HG02870 (cell line): ENCODE results near the gene GUCY2F.

ENCODE experiments used
- ATAC-seq: cut with Tn5 transposase; IDR thresholded peaks from one replicate; pipeline ENCODE4 v1.9.1; 2021; ENCODE audit warnings: mild to moderate bottlenecking, moderate library complexity; ENCODE audit not compliant: unreplicated experiment

The GUCY2F gene

DNA sequence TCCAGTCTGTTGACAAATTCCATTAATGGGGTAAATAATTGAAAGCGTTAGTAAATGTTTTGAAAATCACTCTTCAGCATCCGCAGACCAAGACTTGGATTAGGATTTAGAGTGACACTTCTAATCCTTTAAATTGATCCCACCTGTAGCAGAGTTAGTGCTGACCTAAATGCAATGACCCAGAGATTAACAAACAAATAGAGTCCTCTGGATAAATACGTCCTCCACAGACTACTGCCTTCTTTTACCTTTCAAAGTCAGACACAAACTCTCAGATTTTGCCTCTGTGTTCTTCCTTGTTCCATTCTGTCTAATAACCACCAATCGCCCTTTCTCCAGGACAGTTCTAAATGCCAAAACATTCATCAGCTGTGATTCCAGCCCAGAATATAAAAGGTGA is at the start of gene GUCY2F:
GUCY2F (minus strand) TSS at position 101 of the 400 bp plus-strand sequence. CDS start 6,150 bp downstream, outside the sequence.
- no peak for ATAC-seq

DNA sequence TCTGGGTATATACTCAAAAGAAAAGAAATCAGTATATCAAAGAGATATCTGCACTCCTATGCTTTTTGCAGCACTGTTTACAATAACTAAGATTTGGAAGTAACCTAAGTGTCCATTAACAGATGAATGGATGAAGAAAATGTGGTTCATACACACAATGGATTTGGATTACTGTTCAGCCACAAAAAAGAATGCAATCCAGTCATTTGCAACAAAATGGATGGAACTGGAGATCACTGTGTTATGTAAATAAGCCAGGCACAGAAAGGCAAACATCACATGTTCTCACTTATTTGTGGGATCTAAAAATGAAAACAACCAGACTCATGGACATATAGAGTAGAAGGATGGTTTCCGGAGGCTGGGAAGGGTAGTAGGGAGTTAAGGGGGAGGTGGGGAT is 37.1 kb upstream of the GUCY2F start:
- no peak for ATAC-seq

DNA sequence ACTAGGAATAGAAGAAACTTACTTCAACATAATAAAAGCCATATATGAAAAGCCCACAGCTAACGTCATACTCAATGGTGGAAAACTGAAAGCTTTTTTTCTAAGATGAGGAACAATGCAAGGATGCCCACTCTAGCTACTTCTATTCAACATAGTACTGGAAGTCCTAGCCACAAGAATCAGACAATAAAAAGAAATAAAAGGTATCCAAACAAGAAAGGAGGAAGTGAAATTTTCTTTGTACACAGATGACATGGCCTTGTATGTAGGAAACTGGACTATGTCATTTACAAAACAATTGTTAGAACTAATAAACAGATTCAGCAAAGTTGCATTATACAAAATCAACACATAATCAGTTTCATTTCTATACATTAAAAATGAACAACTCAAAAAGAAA is 29.2 kb upstream of the GUCY2F start:
- no peak for ATAC-seq

DNA sequence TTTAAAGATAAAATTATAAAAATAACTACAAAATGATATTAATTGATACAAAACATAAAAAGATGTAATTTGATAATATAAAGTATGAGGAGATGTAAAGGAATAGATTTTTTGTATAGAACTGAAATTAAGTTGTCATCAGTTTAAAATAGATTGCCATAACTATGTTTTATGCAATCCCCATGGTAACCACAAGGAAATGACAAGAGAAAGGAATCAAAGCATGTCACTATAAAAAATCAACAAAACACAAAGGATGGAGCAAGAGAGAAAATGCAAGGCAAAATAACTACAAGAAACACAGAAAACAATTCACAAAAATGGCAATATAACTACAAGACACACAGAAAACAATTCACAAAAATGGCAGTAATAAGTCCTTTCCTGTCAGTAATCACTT is 27.0 kb upstream of the GUCY2F start:
- ATAC-seq, result no peak

DNA sequence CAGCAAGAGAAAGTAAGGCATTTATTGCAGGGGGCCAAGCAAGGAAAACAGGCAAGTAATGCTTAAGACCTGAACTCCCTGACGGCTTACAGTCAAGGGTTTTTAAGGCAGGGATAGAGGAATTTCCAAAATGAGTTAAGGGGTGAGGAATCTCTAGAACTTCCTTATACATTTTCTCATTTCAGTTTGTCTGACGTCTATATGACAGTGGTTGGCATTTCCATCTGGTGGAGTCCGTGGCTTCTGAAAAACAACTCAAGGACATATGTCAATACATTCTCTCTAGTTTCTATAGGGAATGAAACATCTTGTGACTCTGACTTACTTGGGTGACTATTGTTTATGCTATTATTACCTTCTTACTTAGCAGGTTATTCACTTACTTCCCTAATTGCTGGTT is 19.3 kb upstream of the GUCY2F start:
- no peak for ATAC-seq

DNA sequence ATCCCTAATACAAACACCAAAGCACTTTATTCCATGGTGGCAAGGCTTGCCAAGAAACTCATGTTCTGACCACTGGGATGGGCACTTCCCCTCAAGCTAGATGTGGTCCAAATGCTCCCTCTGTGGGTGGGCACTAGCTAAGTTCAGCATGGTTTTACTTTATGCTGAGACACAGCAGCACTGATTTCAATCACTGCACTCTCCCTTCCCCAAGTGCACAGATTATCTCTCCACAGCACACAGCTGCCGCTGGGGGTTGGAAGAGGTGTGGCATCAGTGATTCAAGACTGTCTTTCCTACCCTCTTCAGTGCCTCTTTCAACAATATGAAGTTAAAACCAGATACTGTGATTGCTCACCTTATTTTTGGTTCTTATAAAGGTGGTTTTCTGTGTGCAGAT is 16.5 kb upstream of the GUCY2F start:
- ATAC-seq, result no peak

DNA sequence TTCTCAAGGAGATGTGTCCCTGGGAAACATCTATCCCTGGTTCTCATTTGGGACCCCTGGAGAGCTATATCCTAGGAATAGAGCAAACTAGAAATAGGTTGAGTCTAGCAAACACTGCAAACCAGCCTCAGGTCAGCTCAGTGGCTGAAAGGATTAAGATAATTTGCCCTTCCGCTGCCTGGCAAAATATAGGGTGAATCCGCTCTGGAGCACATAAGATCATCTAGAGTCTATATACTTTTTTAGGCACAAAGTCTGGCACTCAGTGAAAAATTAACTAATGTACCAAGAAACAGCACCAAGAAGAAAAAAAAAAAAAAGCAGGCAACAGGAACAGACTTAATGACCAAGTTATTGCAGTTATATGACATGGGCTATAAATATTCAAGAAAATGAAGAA is 7.3 kb upstream of the GUCY2F start:
- ATAC-seq, result no peak

DNA sequence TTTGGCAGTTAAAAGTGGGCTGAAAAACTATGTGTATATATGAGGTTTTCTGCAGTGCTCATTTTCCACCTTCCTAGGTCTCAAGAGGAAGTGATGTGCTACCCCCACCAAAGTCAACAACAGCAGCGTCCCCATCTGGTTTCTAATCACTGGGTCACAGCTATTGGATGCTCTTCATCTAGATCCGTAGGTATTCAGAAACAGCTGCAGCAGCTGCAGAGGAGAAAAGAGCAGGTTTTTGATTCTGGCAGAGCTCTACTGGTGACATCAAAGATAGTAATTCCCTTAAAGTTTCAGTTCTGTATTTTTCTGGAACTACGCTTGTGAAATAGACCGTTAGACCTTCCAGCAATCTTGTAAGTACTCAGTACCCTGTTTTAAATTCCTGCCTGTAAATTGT is 5.8 kb upstream of the GUCY2F start:
- ATAC-seq, result no peak

DNA sequence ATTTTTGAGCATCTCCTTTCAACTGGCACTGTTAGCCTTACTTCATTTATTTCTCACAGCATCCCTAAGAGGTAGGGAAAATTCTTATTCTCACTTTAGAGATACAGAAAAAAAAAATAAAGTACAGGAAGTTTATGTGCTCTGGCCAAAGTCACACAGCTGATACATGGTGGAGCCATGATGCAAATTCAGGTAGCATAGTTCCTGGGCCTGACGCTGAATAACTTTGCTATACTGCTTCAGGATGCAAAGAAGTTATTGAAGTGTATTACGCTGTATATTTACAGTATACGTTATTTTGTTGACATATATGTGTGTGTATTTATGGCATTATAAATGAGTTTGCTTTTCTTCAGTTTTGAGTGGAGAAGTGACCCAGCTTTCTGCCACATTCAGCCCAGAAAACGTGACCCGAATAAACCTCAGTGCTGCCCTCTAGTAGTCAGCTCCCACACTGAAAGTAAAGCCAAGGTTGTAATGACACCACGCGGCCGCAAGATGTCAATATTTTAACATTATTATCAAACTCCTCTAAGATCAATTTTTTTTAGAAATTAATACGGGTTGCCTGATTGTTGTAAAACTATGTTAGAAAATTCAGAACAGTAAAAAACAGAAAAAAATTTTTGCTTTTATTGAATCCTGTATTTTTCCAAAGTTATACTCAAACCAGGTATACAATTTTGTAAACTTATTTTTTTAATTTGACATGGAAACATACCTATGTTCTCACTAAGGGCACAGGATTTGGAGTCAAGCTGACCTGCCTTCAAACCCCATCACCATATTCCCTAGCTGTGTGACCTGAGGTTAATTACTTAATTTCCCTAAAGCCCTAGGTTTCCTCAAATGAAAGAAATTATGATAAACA is 3.8 kb upstream of the GUCY2F start:
- peak; percentile 78 for ATAC-seq

DNA sequence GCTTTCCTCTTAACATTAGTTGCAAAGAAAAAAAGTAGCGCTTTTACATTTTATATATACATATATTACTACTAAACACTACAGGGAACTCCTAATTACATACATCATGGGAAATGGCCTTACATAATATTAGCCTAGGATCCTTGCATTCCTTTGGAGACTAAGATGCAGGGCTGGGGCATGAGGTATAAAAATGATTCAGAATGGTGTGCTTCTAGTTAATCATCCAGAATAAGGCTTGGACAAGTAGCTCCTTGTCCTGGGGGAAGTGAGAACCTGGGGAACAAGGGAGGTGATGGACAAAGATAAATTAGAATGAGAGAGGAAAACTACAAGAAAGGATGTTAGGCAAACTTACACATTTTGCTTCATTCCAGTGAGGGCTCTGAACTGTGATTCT is 3.0 kb upstream of the GUCY2F start:
- ATAC-seq, result no peak

DNA sequence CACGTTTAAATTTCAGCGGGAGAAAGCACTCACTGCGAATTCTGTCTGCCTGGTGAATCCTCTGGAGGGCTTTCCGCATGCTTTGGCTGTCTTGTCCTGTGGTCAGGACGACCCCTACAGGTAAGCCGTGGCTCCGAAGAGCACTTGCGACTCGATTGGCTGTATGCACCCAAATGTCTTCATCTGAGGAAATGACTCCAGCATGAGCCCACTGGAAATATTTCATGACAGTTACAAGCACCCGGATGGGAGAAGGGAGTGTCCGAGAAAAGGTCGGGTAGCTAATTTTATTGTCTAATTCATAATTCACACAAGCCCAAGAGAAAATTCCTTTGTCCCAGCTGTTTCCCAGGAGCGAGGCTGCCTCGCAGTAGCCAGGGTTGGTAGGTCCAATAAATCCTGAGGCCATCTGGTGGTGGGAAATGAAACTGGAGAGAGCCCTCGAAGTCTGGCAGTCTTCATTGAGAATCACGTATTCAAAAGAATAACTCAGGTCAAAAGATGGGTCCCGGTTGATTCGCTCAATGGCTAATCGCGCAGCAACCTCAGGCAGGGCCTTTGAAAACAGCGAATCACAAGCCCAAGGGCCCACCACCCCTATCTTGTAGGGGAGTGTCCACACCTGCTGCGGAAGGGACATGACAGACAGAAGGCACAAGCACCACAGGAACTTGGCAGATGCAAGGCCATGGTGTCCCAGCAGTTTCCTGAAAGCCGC is 6.6 kb downstream of the GUCY2F start:
- no peak for ATAC-seq

DNA sequence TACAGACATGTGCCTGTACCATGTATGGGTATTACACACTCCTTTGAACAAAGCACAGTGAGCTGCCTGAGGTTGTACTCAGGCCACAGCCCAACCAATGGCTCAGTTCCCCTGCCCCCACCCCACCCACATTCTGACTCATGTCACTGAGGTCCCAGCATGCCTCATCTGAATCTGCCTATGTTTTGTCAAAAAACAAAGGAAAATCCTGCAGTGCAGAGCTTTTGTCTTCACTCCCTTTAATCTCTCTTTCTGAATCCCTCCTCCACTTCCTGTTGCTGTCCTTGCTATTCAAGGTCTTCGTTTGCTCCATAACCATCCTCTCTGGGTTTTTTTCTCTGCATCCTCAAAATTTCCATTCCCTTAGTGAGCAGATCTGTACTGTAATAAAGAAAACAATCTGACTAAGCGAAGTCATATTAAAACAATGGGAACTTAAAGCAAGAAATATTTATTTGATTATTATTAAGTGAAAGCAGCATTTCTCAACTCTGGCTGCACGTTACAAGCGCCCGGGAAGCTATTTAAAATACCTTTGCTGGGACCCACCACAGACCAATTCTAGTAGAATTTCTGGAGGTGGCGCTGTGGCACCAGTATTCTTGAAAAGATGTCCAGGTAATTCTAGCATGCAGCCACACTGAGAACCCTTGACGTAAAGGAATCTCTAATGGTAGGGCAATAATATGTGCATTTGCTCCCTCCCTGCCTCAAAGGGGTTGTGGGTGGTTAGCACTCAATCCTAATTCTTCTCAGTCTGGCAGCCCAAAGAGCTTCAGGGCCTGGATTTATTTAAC is 8.7 kb downstream of the GUCY2F start:
- ATAC-seq, result no peak

DNA sequence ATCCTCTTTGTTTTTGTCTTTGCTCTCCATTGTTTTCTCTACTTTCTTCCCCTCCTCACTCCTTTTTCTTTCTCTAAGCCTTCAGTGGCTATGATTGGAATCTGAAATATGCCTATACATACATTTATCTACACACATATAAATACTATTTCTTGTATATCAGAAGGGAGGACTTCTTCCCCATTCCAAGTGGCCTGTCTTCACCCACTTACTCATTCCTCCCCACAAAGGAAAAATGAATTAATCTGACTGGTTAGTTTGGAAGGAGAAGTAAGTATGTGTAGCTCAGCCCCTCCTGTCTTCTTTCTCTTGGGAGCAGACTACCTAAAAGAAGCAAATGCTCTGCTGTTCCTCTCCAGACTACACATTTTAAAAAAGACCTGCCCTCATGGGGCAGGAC is 17.7 kb downstream of the GUCY2F start:
- no peak for ATAC-seq

DNA sequence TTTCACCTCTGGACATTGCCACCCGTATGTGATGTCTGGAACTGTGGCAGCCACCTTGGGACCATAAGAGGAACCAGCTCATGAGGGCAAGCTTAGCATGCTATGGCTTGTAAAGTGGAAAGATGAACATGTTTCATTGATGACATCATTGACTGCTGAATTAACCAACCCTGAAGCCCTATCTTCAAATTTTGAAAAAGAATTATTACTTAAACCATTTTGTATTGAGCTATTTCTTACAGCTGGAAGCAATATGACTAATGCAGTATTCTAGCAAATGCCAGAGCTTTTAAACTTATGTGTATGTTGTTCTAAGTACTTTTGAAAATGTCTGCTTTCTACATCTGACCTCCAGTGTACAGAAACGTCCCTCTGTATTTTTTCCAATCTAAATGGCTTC is 18.1 kb downstream of the GUCY2F start:
- no peak for ATAC-seq

DNA sequence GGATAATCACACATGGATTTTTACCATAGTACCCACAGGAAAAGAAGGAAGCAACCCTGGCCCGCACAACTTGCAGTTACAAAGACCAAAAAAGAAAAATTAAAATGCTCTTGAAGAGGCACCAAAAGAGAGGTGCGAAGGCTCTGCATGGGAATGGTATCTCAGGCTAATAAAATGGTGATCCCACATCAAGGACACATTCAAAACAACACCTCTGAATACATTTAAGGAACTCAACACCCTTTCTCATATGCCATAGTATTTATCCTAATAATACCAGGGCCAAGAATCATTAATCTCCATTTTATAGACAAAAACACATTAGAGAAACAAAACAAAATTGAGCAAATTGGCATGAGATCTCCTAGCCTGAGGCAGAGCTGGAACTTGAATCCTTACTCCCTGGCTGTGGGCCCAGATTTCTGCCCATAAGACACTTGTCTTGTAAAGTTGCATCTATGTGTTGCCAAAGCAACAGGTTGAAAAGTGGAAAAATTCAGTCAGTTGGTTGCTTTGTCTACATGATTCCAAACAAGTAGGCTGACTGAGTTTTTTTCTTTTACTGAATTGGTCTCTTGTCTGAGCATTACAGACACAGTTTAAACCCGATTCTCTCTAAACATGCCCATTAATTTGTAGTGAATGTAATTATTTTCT is 33.5 kb downstream of the GUCY2F start:
- no peak for ATAC-seq

DNA sequence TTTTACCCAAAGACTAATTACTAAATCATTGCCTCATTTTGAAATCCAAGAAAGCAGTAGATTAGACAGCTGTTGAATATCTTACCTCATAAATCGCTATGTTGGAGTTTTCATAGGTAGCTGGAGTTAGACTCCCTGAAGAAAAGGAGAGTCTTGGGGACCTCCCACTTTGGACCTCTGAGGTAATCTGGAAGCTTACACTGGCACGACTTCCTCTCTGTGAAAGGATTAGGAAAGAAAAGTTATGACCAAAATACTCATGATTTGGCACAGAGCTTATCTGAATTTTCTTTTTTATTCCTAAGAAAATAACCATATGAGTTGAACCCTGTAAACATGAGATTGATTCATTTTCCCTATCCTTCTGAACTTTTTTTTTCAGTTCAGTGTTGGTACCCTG is 40.6 kb downstream of the GUCY2F start:
- ATAC-seq, result no peak

DNA sequence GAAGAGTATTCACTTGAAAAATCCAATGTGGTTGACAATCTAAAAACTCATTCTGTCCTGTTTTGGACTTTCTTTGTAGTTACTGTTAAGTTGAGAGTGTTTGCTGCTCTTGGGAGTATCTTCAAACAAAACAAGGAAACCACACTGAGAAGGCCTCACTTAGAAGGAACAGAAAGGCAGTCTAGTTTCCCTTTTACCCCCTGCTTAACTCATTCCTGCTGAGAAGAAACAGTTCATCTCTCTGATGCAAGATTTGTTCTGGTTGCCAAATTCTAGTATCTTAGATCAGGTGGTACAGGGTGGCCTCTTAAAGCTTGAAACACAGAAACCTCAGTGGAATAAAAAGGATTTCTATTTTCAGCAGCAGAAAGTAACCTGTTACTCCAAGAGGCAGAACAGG is 41.4 kb downstream of the GUCY2F start:
- ATAC-seq, result peak; percentile 92

DNA sequence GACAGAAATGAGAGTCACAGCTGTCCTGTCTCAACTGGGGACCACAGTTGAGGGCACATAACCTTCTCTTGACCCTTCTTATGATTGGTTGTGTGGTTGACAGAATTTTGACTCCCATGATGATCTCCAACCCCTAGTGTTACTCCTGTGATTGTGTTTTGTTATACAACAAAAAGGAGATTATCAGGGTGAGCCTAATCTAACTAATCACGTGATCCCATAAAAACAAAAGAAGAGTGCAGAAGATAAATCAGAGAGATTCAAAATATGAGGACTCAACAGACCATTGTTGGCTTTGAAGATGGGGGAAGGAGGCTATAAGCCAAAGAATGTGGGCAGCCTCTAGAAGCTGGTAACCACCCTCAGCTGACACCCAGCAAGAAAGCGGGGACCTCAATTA is 72.7 kb downstream of the GUCY2F start:
- ATAC-seq, result no peak

DNA sequence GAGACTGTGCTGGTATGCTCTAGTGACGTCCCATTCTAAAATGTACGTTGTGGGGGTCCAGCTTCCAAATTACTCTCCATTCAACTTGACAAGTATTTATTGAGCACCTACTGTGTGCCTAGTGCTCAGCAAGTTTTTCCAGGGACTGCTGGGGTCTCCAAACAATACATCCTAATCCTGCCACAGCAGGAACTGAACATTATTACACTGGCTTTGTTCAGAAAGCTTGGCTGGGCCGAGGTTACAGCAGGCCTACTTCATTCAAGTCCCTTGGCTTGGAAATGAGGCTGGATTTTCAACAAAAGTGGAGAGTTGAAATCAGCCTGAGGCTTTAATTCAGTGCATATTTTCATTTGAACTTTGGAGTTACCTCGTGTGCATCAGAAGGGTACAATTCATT is 78.0 kb downstream of the GUCY2F start:
- no peak for ATAC-seq

DNA sequence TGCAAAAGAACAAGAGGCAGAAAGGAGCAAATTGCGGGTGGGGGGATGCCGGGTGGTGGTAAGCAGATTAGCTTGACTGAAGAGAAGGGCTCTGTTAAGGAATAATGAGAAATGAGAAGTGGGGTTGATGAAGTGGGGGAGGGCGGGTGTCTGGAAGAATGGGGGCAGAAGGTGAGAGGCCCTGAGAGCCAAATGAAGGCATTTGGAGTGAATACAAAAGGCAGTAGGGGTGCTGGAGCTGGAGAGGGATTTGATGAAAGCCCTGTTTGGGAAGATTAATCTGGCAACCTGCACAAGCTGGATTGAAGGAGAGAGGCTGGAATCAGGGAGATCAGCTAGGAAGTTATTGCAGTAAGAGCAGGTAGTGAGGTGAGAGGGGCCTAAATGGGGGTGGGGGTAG is 82.1 kb downstream of the GUCY2F start:
- ATAC-seq, result no peak

DNA sequence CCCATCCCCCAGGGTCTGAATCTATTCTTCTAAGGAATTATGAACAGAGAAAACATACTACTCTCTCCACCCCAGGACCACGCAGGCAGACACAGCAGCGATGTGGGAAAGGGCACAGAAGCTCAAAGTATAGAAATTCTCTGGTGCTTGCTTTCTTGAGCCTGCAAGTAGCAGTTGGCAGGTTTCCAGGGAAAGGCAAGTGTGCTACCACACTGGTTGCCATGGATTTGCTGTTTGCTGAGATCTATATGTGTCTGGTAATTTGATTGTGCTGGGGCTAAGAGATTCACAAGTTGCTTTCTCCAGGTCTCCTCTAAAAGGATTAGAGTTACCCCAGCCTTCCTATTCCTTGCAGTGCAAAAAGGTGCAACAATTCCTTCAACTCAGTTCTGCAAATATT is 83.1 kb downstream of the GUCY2F start:
- no peak for ATAC-seq
